ENCODE measurements around the gene GNB1L. TPM values are rescaled to one million over a fixed set of nuclear protein-coding genes. Genes with fewer than 3 reads are reported as not detected.

The GNB1L gene
- total RNA-seq, 1 donor from 2014 or later = 5.0 TPM

DNA sequence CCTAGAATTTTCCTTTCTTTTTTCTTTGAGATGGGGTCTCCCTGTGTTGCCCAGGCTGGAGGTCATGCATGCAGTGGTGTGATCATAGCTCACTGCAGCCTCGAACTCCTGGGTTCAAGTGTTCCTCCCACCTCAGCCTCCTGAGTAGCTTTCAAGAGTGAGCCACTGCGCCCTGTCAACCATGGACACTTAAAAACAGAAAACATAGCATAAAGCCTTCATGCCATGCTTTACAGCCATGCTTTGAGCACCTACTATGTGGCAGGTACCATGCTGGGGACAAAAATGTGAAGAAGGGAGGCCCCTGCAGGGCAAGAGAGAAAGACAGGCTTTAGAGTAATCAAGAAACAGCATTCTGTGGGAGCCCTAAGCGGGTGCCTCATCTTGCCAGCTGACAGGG lies 13.7 kb upstream of the GNB1L start:
- no peak for DNase-seq
- no peak overlapping the region for H3K4me3 Mint-ChIP-seq (ENCODE audit: unreplicated experiment)
- TF ChIP-seq, protein P1, sequence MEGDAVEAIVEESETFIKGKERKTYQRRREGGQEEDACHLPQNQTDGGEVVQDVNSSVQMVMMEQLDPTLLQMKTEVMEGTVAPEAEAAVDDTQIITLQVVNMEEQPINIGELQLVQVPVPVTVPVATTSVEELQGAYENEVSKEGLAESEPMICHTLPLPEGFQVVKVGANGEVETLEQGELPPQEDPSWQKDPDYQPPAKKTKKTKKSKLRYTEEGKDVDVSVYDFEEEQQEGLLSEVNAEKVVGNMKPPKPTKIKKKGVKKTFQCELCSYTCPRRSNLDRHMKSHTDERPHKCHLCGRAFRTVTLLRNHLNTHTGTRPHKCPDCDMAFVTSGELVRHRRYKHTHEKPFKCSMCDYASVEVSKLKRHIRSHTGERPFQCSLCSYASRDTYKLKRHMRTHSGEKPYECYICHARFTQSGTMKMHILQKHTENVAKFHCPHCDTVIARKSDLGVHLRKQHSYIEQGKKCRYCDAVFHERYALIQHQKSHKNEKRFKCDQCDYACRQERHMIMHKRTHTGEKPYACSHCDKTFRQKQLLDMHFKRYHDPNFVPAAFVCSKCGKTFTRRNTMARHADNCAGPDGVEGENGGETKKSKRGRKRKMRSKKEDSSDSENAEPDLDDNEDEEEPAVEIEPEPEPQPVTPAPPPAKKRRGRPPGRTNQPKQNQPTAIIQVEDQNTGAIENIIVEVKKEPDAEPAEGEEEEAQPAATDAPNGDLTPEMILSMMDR (IDR thresholded peaks at IDR 0.05; ENCODE audit: partially characterized antibody, unreplicated experiment) = no peak
- H3K4me1 Mint-ChIP-seq (ENCODE audit: low read depth, unreplicated experiment) = no peaks in the 10 kb centered on the region
- no peak overlapping the region for H3K27ac Mint-ChIP-seq (ENCODE audit: unreplicated experiment)
- no peaks in the 10 kb centered on the region for H3K9me3 Mint-ChIP-seq (ENCODE audit: unreplicated experiment)
- no peaks in the 10 kb centered on the region for H3K36me3 Mint-ChIP-seq (ENCODE audit: unreplicated experiment)
- peaks cover 2% of the 10 kb centered on the region for H3K27me3 Mint-ChIP-seq (ENCODE audit: unreplicated experiment)

DNA sequence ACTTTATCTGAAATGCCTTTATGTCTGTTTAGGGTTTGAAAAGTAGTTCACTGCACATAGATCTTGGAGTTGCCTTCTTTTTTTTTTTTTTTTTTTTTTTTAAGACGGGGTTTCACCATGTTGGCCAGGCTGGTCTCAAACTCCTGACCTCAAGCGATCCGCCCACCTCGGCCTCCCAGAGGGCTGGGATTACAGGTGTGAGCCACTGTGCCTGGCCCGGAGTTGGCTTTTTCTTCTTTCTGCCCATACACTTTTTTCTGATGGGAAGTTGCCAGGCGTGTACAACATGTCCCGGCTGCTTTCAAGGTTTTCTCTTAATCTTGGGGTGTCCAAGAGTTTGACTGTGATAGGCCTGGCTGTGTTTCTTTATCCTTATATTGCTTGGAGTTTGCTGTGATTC lies 12.9 kb upstream of the GNB1L start:
- no peaks in the 10 kb centered on the region for H3K36me3 Mint-ChIP-seq (ENCODE audit: unreplicated experiment)
- H3K4me3 Mint-ChIP-seq (ENCODE audit: unreplicated experiment) = no peak overlapping the region
- H3K27me3 Mint-ChIP-seq (ENCODE audit: unreplicated experiment) = peaks cover 2% of the 10 kb centered on the region
- no peak overlapping the region for H3K27ac Mint-ChIP-seq (ENCODE audit: unreplicated experiment)
- H3K9me3 Mint-ChIP-seq (ENCODE audit: unreplicated experiment) = no peaks in the 10 kb centered on the region
- TF ChIP-seq, protein P1 (IDR thresholded peaks at IDR 0.05; ENCODE audit: partially characterized antibody, unreplicated experiment) = no peak
- no peaks in the 10 kb centered on the region for H3K4me1 Mint-ChIP-seq (ENCODE audit: low read depth, unreplicated experiment)
- DNase-seq = no peak

DNA sequence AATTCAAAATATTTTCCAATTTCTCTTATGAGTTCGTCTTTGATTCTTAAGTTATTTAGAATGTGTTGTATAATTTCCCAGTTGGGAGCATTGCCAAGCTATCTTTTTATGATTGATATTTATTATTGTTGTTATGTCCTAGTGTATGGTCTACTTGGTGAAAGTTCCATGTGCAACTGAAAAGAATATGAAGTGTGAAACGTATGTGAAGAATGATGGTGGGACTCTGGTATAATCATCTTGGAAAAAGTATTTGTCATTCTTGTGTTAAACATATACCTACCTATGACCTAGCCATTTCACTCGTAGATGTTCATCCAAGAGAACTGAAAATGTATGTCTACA lies 12.0 kb upstream of the GNB1L start:
- Mint-ChIP-seq H3K36me3 (ENCODE audit: unreplicated experiment) (no peaks in the 10 kb centered on the region), H3K9me3 (ENCODE audit: unreplicated experiment) (no peaks in the 10 kb centered on the region), H3K27me3 (ENCODE audit: unreplicated experiment) (peaks cover 2% of the 10 kb centered on the region), H3K4me3 (ENCODE audit: unreplicated experiment) (no peak overlapping the region), H3K4me1 (ENCODE audit: low read depth, unreplicated experiment) (no peaks in the 10 kb centered on the region), H3K27ac (ENCODE audit: unreplicated experiment) (no peak overlapping the region)
- no peak for DNase-seq
- TF ChIP-seq, protein P1 (IDR thresholded peaks at IDR 0.05; ENCODE audit: partially characterized antibody, unreplicated experiment) = no peak

DNA sequence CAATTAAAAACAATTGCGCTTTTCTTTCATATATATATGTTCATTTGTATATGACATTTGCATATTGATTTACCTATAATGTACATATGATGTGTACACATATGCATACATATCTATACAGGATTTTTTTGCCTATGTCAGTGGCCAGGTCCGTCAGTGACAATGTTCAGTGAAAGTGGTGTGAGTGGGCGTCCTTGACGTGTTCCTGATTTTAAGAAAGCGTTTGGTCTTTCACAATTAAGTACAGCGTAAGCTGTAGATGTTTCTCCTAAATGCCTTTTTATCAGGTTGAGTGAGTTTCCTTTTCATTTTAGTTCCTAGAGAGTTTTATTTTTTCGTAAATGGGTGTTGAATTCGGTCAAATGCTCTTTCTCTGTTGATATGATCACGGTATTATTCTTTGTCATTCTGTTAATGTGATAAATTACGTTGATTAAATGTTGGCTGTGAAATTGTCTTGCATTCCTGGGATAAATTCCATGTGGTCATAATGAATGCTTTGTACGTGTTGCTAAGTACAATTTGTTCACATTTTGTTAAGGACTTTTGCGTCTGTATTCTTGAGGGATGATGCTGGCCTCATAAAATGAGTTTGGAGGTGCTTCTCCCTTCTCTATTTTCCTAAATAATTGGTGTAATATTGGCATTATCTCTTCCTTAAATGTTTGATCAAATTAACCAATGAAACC lies 10.6 kb upstream of the GNB1L start:
- TF ChIP-seq, protein P1 (IDR thresholded peaks at IDR 0.05; ENCODE audit: partially characterized antibody, unreplicated experiment) = no peak
- DNase-seq = no peak
- Mint-ChIP-seq H3K9me3 (ENCODE audit: unreplicated experiment) (no peaks in the 10 kb centered on the region), H3K4me1 (ENCODE audit: low read depth, unreplicated experiment) (no peaks in the 10 kb centered on the region), H3K36me3 (ENCODE audit: unreplicated experiment) (no peaks in the 10 kb centered on the region), H3K4me3 (ENCODE audit: unreplicated experiment) (no peak overlapping the region), H3K27me3 (ENCODE audit: unreplicated experiment) (peaks cover 2% of the 10 kb centered on the region), H3K27ac (ENCODE audit: unreplicated experiment) (no peak overlapping the region)

DNA sequence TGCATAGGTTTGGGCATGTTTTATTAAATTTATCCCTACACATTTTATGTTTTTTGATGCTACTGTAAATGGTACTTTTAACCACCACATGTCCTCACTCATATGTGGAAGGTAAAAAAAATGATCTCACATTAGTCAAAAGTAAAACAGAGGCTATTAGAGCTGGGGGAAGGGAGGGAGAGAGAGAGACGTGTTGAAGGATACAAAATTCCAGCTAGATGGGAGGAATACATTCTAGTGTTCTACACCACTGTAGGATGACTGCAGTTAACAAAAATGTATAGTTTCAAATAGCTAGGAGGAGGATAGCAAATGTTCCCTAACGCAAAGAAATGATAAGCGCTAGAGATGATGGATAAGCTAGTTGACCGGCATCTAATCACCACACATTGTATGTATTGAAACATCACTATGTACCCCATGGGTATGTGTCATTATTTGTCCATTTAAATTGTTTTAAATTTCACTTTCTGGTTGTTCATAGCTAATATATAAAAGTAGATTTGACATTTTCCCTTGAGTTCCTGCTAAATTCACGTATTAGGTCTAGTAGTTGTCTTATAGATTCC lies 9.9 kb upstream of the GNB1L start:
- no peak overlapping the region for H3K4me3 Mint-ChIP-seq (ENCODE audit: unreplicated experiment)
- DNase-seq = no peak
- no peaks in the 10 kb centered on the region for H3K9me3 Mint-ChIP-seq (ENCODE audit: unreplicated experiment)
- no peaks in the 10 kb centered on the region for H3K4me1 Mint-ChIP-seq (ENCODE audit: low read depth, unreplicated experiment)
- H3K36me3 Mint-ChIP-seq (ENCODE audit: unreplicated experiment) = peaks cover 3% of the 10 kb centered on the region
- H3K27ac Mint-ChIP-seq (ENCODE audit: unreplicated experiment) = no peak overlapping the region
- peaks cover 2% of the 10 kb centered on the region for H3K27me3 Mint-ChIP-seq (ENCODE audit: unreplicated experiment)
- TF ChIP-seq, protein P1 (IDR thresholded peaks at IDR 0.05; ENCODE audit: partially characterized antibody, unreplicated experiment) = no peak
